HG02763 (cell line): ENCODE data around the gene ATL1.
"Not testable (repeated sequence)": the region's sequence is repeated elsewhere in the genome, so short reads cannot be mapped to it uniquely, and the experiment has no call there.

Experiments used
- ATAC-seq: cut with Tn5 transposase; IDR thresholded peaks from one replicate; pipeline ENCODE4 v1.9.1; 2021; ENCODE audit warnings: mild to moderate bottlenecking, moderate library complexity; ENCODE audit not compliant: unreplicated experiment

ATL1 gene

GRCh38 chr14:50647753-50648152 is 87.8 kb downstream of the ATL1 start:
- no peak for ATAC-seq

GRCh38 chr14:50649691-50650090 is 89.7 kb downstream of the ATL1 start:
- ATAC-seq = no peak

DNA sequence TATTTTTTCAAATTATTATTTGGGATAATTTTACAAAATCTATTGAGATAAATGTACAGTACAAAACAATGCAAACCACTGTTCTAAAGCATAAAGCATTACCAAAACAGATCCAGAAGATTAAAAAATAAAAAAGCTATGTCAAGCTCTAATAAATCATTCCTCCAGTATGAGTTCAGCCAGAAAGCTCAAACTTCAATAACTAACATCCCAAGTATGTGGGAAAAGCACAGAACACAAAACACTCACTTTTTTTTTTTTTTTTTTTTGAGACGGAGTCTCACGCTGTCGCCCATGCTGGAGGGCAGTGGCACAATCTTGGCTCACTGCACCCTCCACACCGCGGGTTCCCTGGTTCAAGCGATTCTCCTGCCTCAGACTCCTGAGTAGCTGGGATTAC is 96.8 kb downstream of the ATL1 start:
- ATAC-seq = no peak

- no peak for ATAC-seq
Observed at GRCh38 chr14:50657753-50658152, 97.8 kb downstream of the ATL1 start.

DNA sequence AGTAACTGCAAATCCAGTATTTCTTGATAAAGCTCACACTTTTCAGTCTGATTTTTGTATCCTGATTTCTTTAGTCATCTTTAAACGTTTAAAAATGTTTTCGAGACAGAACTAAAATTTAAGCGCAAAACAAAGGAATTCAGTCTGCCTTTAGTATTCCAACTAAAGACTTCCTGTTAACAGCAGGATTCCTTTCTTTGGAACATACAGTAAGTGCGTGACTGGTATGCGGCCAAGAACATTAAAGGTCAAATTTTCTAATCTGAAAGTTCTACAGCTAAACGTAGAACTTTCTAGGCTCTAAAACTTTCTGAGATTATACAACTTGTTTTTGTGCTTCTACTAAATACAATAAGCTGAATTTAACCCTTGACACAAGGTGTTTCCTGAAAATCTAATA is 98.3 kb downstream of the ATL1 start:
- no peak for ATAC-seq

DNA sequence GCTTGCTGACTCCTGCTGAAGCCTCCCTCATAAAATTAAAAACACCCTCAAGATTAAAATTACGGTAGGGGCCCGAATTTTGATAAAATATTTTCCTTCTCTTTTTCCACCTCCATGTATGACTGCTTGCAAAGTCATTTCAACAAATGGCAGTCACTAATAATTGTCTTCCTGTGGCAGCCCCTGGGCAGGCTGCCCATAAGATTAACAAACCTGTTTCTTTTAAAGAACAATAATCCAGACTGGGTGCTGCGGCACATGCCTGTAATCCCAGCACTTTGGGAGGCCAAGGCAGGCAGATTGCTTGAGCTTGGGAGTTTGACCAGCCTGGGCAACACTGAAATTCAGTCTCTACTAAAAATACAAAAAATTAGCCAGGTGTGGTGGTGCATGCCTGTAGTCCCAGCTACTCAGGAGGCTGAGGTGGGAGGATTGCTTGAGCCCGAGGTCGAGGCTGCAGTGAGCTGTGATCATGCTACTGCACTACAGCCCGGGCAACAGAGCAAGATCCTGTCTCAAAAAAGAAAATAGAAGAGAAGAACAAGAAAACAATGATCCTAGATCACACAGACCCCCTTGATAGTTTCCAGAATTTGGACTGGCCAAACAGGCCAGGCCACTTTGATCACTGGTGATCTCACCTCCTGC is 99.5 kb downstream of the ATL1 start:
- no peak for ATAC-seq

GRCh38 chr14:50664579-50664978 is 104.6 kb downstream of the ATL1 start:
- not testable (repeated sequence) for ATAC-seq

- not testable (repeated sequence) for ATAC-seq
Observed at GRCh38 chr14:50665300-50665699, 105.4 kb downstream of the ATL1 start.

- no peak for ATAC-seq
Observed at GRCh38 chr14:50666772-50667683, 107.1 kb downstream of the ATL1 start.

DNA sequence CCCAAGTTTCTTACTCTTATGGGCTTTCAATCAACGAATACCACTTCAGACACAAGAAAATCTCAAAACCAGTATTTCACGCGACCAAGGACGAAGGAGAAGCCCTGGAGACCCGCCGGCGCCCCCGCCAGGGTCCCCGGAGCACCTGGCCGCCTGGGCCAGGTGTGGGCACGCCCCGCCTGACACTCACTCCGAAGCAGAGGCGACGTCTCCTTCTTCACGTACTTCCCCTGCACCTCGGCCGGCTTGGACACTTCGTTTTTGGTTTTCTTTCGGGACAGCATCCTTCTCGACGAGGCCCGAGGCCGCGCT is 107.7 kb downstream of the ATL1 start:
- peak; percentile 43 for ATAC-seq

GRCh38 chr14:50667996-50668825 is 108.3 kb downstream of the ATL1 start, which contains the start of gene SAV1:
SAV1 (minus strand) TSS chr14:50668306; CDS start chr14:50667967, 339 bp downstream.
- peak; percentile 61 for ATAC-seq

GRCh38 chr14:50668826-50669143 is 108.8 kb downstream of the ATL1 start:
- ATAC-seq = no peak

- no peak for ATAC-seq
Observed at GRCh38 chr14:50669441-50669986, 109.6 kb downstream of the ATL1 start.

DNA sequence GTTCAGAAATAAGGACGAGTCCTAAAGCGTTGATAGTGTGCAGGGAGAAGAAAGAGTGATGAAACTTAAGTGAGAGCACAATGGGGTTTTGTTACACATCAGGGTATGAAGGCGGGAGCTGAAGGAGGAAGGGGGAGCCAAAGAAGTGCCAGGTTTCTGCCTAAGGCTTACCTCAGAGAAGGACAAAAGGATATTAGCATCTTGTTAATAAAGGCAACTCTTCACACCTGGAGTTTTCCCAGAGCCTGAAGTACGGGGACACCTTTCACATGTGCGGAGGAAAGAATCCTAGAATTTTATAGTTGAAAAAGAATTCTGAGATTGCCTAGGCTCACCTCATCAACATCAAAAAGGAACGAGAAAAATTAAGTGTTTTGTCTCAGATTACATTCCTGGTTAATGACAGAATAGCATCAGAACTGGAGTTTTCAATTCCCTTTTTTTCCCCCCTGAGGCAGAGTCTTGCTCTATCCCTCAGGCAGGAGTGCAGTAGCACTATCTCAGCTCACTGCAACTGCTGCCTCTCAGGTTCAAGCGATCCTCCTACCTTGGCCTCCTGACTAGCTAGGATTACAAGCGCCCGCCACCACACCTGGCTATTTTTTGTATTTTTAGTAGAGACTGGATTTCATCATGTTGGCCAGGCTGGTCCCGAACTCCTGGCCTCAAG is 110.4 kb downstream of the ATL1 start:
- ATAC-seq = no peak

- ATAC-seq = no peak
Observed at GRCh38 chr14:50670866-50671256, 110.9 kb downstream of the ATL1 start.

- no peak for ATAC-seq
Observed at GRCh38 chr14:50675597-50675996, 115.7 kb downstream of the ATL1 start.

- ATAC-seq = no peak
Observed at GRCh38 chr14:50676814-50677516, 117.0 kb downstream of the ATL1 start.

GRCh38 chr14:50677527-50678063 is 117.7 kb downstream of the ATL1 start:
- ATAC-seq = no peak

GRCh38 chr14:50678163-50678562 is 118.2 kb downstream of the ATL1 start:
- no peak for ATAC-seq

DNA sequence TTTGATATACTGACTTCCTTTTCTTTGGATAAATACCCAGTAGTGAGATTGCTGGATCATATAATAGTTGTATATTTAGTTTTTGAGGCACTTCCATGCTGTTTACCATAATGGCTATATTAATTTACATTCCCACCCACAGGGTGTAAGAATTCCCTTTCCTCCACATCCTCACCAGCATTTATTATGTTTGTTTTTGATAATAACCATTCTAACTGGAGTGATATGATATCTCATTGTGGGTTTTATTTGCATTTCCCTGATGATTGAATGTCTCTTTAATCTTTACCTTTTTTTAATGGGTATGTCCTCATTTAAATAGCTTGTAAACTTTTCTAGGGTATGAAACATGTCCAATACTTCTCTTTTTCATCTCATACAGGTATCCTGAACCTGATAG is 119.7 kb downstream of the ATL1 start:
- ATAC-seq = no peak
